Testis (tissue), 3 donors: Measurements from ENCODE around the gene MYH15. TPM values are rescaled to one million over a fixed set of nuclear protein-coding genes. Genes with fewer than 3 reads are reported as not detected.

Experiments
- DNase-seq: peaks from one replicate; pipeline ENCODE4 v3.0.0-alpha.2; 2019
- H3K27ac ChIP-seq, 2 donors: fragments of 200-600 bp; sonication (generic); one replicate each; pipeline ENCODE4 v1.5.1; 2019
- H3K27me3 ChIP-seq: fragments of 200-600 bp; sonication (generic); one replicate; pipeline ENCODE4 v1.5.1; 2019
- H3K36me3 ChIP-seq: fragments of 200-600 bp; sonication (generic); one replicate; pipeline ENCODE4 v1.5.1; 2017; ENCODE audit warnings: low read depth; ENCODE audit errors: missing control alignments
- H3K4me1 ChIP-seq: fragments of 200-600 bp; sonication (generic); one replicate; pipeline ENCODE4 v1.5.1; 2019
- H3K4me3 ChIP-seq, 2 donors: fragments of 200-600 bp; sonication (generic); one replicate each; pipeline ENCODE4 v1.5.1; 2017 to 2019
- H3K9me3 ChIP-seq: fragments of 200-600 bp; sonication (generic); one replicate; pipeline ENCODE4 v1.5.1; 2017
- POLR2A ChIP-seq: fragments of 450-650 bp; IDR thresholded peaks from one replicate; pipeline ENCODE4 v1.6.1; 2017; ENCODE audit warnings: antibody characterized with exemption, mild to moderate bottlenecking, moderate library complexity
- WGBS, 2 donors: methylation state at CpG; one replicate each; pipeline ENCODE4 v1.1.5; 2018; 5-methylcytosine and 5-hydroxymethylcytosine counted together
- intact Hi-C: fragments of 100-400 bp; cut with DNase I; formaldehyde crosslinking; loops from one replicate; pipeline ENCODE4 v1.15.1; 2023; ENCODE audit warnings: low total_unique reads
- polyA plus RNA-seq: library from polyadenylated mRNA; stranded (reverse); fragments of 350-450 nt; fragmentation: Illumina TruSeq; extraction: RNeasy Lipid Tissue Mini Kit (QIAGEN cat#74804); gene quantifications from one replicate; pipeline ENCODE4 v1.2.3, GENCODE V29; 2014; ENCODE audit warnings: low read depth, low replicate concordance; ENCODE audit not compliant: insufficient read depth
- total RNA-seq, 2 donors: library from RNA; depleted of rRNA; stranded (reverse); fragments of >200 nt; gene quantifications; one replicate each; pipeline ENCODE4 v1.2.3, GENCODE V29; 2016
- TF ChIP-seq, protein P1 (sequence below), 3 experiments: fragments of 450-650 bp in 2 of 3; fragments of 200-600 bp in 1 of 3; sonication (generic) in 1 of 3; IDR thresholded peaks; one replicate each; pipeline ENCODE4 v1.5.1; 2016 to 2019; ENCODE audit warnings: antibody characterized with exemption in 3 of 3, mild to moderate bottlenecking in 2 of 3, moderate library complexity in 1 of 3

Gene MYH15
- total and polyA plus RNA-seq, 3 donors from 2014 or later: 0.91 to 2.2 (median 1.8) TPM

- H3K4me3 ChIP-seq: no peak overlapping the region
- no peak for DNase-seq
- no peaks in the 10 kb centered on the region for H3K9me3 ChIP-seq
- H3K4me1 ChIP-seq: no peaks in the 10 kb centered on the region
- intact Hi-C loops: no loop called here
- H3K27ac ChIP-seq: no peak overlapping the region
- no peaks in the 10 kb centered on the region for H3K27me3 ChIP-seq
- H3K36me3 ChIP-seq: no peaks in the 10 kb centered on the region
- 69 to 84% methylated on average over 3 of the region's 3 CpGs for WGBS, 2 donors
- TF ChIP-seq POLR2A: no peak
- TF ChIP-seq, protein P1, sequence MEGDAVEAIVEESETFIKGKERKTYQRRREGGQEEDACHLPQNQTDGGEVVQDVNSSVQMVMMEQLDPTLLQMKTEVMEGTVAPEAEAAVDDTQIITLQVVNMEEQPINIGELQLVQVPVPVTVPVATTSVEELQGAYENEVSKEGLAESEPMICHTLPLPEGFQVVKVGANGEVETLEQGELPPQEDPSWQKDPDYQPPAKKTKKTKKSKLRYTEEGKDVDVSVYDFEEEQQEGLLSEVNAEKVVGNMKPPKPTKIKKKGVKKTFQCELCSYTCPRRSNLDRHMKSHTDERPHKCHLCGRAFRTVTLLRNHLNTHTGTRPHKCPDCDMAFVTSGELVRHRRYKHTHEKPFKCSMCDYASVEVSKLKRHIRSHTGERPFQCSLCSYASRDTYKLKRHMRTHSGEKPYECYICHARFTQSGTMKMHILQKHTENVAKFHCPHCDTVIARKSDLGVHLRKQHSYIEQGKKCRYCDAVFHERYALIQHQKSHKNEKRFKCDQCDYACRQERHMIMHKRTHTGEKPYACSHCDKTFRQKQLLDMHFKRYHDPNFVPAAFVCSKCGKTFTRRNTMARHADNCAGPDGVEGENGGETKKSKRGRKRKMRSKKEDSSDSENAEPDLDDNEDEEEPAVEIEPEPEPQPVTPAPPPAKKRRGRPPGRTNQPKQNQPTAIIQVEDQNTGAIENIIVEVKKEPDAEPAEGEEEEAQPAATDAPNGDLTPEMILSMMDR (IDR thresholded peaks at IDR 0.05): no peak
Observed at GRCh38 chr3:108513961-108514360, 3.6 kb upstream of the MYH15 start.

GRCh38 chr3:108512671-108513070 lies 2.3 kb upstream of the MYH15 start:
- Histone ChIP-seq H3K4me1 (no peaks in the 10 kb centered on the region), H3K27ac (no peak overlapping the region), H3K4me3 (no peak overlapping the region), H3K9me3 (no peaks in the 10 kb centered on the region), H3K36me3 (no peaks in the 10 kb centered on the region), H3K27me3 (no peaks in the 10 kb centered on the region)
- 71 to 92% methylated on average over 2 of the region's 2 CpGs for WGBS, 2 donors
- DNase-seq: no peak
- TF ChIP-seq POLR2A: no peak
- TF ChIP-seq, protein P1 (IDR thresholded peaks at IDR 0.05): no peak
- intact Hi-C loops: no loop called here

- no peak overlapping the region for H3K4me3 ChIP-seq
- H3K36me3 ChIP-seq: no peaks in the 10 kb centered on the region
- H3K27me3 ChIP-seq: no peaks in the 10 kb centered on the region
- H3K9me3 ChIP-seq: no peaks in the 10 kb centered on the region
- intact Hi-C loops: no loop called here
- TF ChIP-seq POLR2A: no peak
- TF ChIP-seq, protein P1 (IDR thresholded peaks at IDR 0.05): no peak
- no peak overlapping the region for H3K27ac ChIP-seq
- no peaks in the 10 kb centered on the region for H3K4me1 ChIP-seq
- no peak for DNase-seq
Observed at GRCh38 chr3:108511490-108511889, 1.1 kb upstream of the MYH15 start.

DNA sequence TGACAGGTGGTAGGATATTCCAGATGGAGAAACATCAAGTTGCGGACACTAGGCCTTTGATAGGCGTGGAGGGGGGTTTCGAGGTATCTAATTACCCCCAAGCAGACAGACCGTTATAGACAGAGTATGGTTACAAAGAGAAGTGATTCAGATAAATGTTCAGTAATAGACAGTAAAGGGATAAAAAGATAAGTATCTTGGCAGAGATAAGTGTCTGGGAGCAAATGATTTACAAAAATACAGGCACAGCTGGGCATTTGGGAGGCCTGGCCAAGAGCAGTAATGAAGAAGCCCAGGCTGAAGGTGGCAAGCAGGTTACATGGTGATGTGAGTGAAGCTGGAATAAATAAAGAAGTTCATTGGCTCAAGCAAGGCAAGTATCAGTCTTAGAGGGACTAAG lies 659 bp upstream of the MYH15 start:
- TF ChIP-seq POLR2A: no peak
- TF ChIP-seq, protein P1 (IDR thresholded peaks at IDR 0.05): no peak

GRCh38 chr3:108509871-108510270 lies 525 bp downstream of the MYH15 start:
- no peak overlapping the region for H3K27ac ChIP-seq

More for the DNA sequence above, 659 bp upstream of the MYH15 start:
- no peak for DNase-seq
- no peaks in the 10 kb centered on the region for H3K4me1 ChIP-seq
- 93 to 96% methylated on average over 4 of the region's 4 CpGs for WGBS, 2 donors
- no peaks in the 10 kb centered on the region for H3K27me3 ChIP-seq
- no peak overlapping the region for H3K27ac ChIP-seq
- intact Hi-C loops: no loop called here
- no peaks in the 10 kb centered on the region for H3K9me3 ChIP-seq
- H3K36me3 ChIP-seq: no peaks in the 10 kb centered on the region
- no peak overlapping the region for H3K4me3 ChIP-seq

More at GRCh38 chr3:108509871-108510270, 525 bp downstream of the MYH15 start:
- H3K4me3 ChIP-seq: no peak overlapping the region
- H3K27me3 ChIP-seq: no peaks in the 10 kb centered on the region
- H3K36me3 ChIP-seq: no peaks in the 10 kb centered on the region
- 90 to 95% methylated on average over 2 of the region's 2 CpGs for WGBS, 2 donors
- DNase-seq: no peak
- no peaks in the 10 kb centered on the region for H3K4me1 ChIP-seq
- TF ChIP-seq, protein P1 (IDR thresholded peaks at IDR 0.05): no peak
- no peak for TF ChIP-seq POLR2A
- intact Hi-C loops: no loop called here
- no peaks in the 10 kb centered on the region for H3K9me3 ChIP-seq
